C4-2B (cell line): Measurements from ENCODE around the gene ABRAXAS1.

Source experiments
- H3K27ac ChIP-seq: fragments of 450-650 bp; 2 replicates; pipeline ENCODE4 v1.5.1; 2017
- ZFX ChIP-seq: fragments of 450-650 bp; IDR thresholded peaks from 2 replicates; pipeline ENCODE4 v1.6.1; 2017
- TF ChIP-seq, protein P1 (sequence below): fragments of 450-650 bp; conservative IDR thresholded peaks from 2 replicates; pipeline ENCODE4 v1.5.1; 2017; ENCODE audit warnings: mild to moderate bottlenecking

Gene ABRAXAS1

DNA sequence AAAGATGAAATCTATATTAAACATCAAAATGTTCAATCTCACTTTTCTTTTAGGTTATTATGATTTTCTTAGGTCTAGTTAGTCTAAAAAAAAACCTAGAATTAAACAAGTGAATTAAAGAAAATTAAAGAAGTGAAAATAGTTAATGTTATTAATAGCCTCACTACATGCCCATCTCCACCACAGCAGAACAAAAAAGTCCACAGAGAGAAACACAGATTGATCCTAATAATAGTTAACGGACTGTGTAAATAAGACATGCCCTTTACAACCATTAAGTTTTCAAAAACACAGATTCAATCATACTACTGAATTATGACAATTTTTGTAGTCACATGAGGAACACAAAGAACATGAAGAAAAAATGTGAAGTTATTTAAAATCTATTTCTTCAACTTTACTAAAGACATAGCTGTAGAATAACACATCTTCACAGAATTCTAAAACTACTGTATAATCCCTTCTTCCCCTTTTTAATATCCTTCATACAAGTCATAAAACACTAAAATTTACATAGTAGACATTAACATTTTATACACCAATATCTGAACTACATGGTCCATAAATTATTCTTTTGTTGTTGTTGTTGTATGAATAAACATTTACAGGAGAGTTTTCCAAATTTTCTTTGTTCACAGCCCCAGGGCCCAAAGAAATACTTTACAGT, 44.6 kb downstream of the ABRAXAS1 start:
- H3K27ac ChIP-seq, result no peak overlapping the region
- no peak for TF ChIP-seq ZFX
- TF ChIP-seq, protein P1, sequence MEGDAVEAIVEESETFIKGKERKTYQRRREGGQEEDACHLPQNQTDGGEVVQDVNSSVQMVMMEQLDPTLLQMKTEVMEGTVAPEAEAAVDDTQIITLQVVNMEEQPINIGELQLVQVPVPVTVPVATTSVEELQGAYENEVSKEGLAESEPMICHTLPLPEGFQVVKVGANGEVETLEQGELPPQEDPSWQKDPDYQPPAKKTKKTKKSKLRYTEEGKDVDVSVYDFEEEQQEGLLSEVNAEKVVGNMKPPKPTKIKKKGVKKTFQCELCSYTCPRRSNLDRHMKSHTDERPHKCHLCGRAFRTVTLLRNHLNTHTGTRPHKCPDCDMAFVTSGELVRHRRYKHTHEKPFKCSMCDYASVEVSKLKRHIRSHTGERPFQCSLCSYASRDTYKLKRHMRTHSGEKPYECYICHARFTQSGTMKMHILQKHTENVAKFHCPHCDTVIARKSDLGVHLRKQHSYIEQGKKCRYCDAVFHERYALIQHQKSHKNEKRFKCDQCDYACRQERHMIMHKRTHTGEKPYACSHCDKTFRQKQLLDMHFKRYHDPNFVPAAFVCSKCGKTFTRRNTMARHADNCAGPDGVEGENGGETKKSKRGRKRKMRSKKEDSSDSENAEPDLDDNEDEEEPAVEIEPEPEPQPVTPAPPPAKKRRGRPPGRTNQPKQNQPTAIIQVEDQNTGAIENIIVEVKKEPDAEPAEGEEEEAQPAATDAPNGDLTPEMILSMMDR, result no peak

DNA sequence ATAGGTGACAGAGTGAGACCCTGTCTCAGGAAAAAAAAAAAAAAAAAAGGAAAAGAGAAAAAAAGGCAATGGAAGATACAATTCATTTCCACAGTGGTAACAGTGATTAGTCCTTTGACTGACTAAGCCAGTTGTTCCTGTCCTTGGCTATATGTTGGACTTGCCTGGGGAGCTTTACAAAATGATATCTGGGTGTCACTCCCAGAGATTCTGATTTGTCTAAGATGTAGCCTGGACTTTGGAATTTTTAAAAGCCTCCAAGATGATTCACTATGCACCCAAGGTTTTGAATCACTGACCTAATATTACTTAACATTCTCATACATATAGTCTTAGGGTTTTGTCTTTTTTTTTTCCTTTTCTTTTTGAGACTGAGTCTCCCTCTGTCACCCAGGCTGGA, 46.2 kb downstream of the ABRAXAS1 start:
- H3K27ac ChIP-seq, result no peak overlapping the region
- TF ChIP-seq, protein P1, result no peak
- no peak for TF ChIP-seq ZFX

DNA sequence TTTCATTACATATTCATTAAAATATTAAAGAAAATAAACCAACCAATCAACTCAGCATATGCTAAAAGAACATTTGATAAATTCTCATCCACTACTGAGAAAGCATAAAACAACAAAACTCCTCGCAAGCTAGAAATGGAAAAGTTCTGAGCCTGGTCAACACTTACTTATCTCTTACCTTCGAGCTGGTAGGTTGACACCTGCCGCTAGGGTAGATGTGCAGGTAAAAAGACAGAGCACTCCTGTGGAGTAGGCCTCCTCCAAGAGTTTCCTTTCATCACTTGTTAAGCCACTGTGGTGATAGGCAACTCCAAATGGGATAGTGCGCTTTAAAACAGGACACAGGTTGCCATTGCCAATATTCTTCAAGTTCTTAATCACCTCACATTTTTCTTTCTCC, 48.2 kb downstream of the ABRAXAS1 start:
- no peak overlapping the region for H3K27ac ChIP-seq
- TF ChIP-seq, protein P1, result no peak
- TF ChIP-seq ZFX, result no peak

DNA sequence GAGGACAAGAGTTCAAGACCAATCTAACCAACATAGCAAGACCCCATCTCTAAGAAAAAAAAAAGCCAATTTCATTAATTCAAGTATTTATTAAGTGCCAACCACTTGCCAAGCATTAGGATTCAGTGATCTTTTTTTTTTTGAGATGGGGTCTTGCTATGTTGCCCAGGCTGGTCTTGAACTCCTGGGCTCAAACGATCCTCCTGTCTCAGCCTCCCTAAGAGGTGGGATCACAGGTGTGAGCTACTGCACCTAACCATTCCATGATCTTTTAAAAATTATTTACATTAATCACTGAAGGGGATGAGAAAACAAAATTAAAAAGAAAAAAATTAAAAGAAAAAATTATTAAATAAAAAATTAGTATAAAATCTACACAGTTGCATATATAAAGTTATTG, 53.7 kb downstream of the ABRAXAS1 start:
- TF ChIP-seq, protein P1, result no peak
- TF ChIP-seq ZFX, result no peak
- no peak overlapping the region for H3K27ac ChIP-seq

DNA sequence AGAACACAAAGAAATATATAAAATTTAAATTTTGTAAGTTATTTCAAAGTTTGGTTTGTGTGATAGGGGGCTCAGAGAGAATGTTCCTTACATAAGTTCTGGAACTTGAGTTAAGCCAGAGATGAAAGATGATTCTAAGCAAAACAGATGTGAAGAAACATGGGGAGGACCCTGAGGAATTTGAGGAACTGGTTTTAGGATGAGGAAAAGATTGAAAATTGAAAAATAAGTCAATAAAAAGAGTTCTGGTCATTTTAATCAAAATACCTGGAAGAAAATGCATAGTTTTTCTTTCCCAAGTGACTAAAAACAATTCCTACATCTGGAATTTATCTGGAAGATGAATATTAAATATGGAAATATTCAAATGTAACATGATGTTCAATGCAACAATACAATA, 66.7 kb downstream of the ABRAXAS1 start:
- TF ChIP-seq ZFX, result no peak
- TF ChIP-seq, protein P1, result no peak

DNA sequence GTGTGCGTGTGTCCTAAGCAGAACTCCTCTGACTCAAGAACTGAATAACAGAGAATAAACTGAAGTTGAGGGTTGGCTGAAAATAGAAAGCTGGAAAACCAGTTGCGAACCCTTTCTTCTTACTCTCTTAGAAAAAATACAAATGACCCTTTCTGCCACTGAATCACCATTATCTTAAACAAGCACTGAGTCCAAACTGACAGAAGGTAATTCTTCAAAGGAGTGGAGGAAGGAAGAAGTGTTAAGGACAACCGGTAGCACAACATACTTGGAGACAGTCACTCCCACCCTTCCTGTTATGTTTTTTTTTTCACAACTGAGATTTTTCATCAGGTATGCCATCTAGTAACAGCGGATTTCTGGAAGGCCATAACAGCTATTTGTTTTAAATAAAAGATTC, 67.3 kb downstream of the ABRAXAS1 start:
- no peak overlapping the region for H3K27ac ChIP-seq
- TF ChIP-seq ZFX, result no peak
- TF ChIP-seq, protein P1, result no peak

More for the DNA sequence above, 66.7 kb downstream of the ABRAXAS1 start:
- no peak overlapping the region for H3K27ac ChIP-seq

- H3K27ac ChIP-seq, result no peak overlapping the region
- TF ChIP-seq, protein P1, result no peak
- no peak for TF ChIP-seq ZFX
These were observed 71.2 kb downstream of the ABRAXAS1 start for GRCh38 chr4:83413676-83414075.
